ENCODE measurements around the gene PRSS21.

The PRSS21 gene

GRCh38 chr16:2777231-2777902 lies 39.7 kb upstream of the PRSS21 start, which contains the start of gene ELOB:
Gene ELOB, minus strand, starts transcription at chr16:2777280. Its CDS starts 41 bp downstream, at chr16:2777239.
- peak within 1 kb of the TSS; percentile 98 for H3K27ac Mint-ChIP-seq
- H3K9me3 Mint-ChIP-seq, result no peaks in the 10 kb centered on the region
- no peaks in the 10 kb centered on the region for H3K27me3 Mint-ChIP-seq
- peaks cover 56% of the 10 kb centered on the region for H3K36me3 Mint-ChIP-seq (ENCODE audit: low read depth)
- H3K4me1 Mint-ChIP-seq (ENCODE audit: low read depth), result peaks cover 50% of the 10 kb centered on the region
- H3K4me3 Mint-ChIP-seq, result peak within 1 kb of the TSS; percentile 95
- DNase-seq, result peak; percentile 93

- Mint-ChIP-seq H3K36me3 (ENCODE audit: low read depth) (peaks cover 50% of the 10 kb centered on the region), H3K4me3 (peak overlapping the region; percentile 95), H3K9me3 (no peaks in the 10 kb centered on the region), H3K27ac (peak overlapping the region; percentile 98), H3K4me1 (ENCODE audit: low read depth) (peaks cover 44% of the 10 kb centered on the region), H3K27me3 (no peaks in the 10 kb centered on the region)
- no peak for DNase-seq
Observed at GRCh38 chr16:2777903-2778629, 39.0 kb upstream of the PRSS21 start.

GRCh38 chr16:2778630-2778958 lies 38.4 kb upstream of the PRSS21 start:
- Mint-ChIP-seq H3K4me3 (peak overlapping the region; percentile 95), H3K4me1 (ENCODE audit: low read depth) (peaks cover 40% of the 10 kb centered on the region), H3K9me3 (no peaks in the 10 kb centered on the region), H3K36me3 (ENCODE audit: low read depth) (peaks cover 44% of the 10 kb centered on the region), H3K27ac (peak overlapping the region; percentile 98), H3K27me3 (no peaks in the 10 kb centered on the region)
- DNase-seq, result no peak

- H3K27me3 Mint-ChIP-seq, result no peaks in the 10 kb centered on the region
- peak overlapping the region; percentile 95 for H3K4me3 Mint-ChIP-seq
- no peaks in the 10 kb centered on the region for H3K9me3 Mint-ChIP-seq
- DNase-seq, result no peak
- H3K27ac Mint-ChIP-seq, result peak overlapping the region; percentile 98
- H3K36me3 Mint-ChIP-seq (ENCODE audit: low read depth), result peaks cover 37% of the 10 kb centered on the region
- H3K4me1 Mint-ChIP-seq (ENCODE audit: low read depth), result peaks cover 37% of the 10 kb centered on the region
Observed at GRCh38 chr16:2779151-2779920, 37.7 kb upstream of the PRSS21 start.

- peak; percentile 21 for DNase-seq
- peak overlapping the region; percentile 76 for H3K27ac Mint-ChIP-seq
- no peaks in the 10 kb centered on the region for H3K9me3 Mint-ChIP-seq
- H3K36me3 Mint-ChIP-seq (ENCODE audit: low read depth), result peaks cover 28% of the 10 kb centered on the region
- H3K27me3 Mint-ChIP-seq, result no peaks in the 10 kb centered on the region
- H3K4me3 Mint-ChIP-seq, result peak overlapping the region; percentile 25
- H3K4me1 Mint-ChIP-seq (ENCODE audit: low read depth), result peaks cover 33% of the 10 kb centered on the region
Observed at GRCh38 chr16:2779978-2780898, 36.8 kb upstream of the PRSS21 start.

GRCh38 chr16:2782583-2783351 lies 34.3 kb upstream of the PRSS21 start:
- no peak for DNase-seq
- Mint-ChIP-seq H3K27me3 (peaks cover 4% of the 10 kb centered on the region), H3K9me3 (no peaks in the 10 kb centered on the region), H3K4me3 (no peak overlapping the region), H3K27ac (no peak overlapping the region), H3K36me3 (ENCODE audit: low read depth) (peaks cover 10% of the 10 kb centered on the region), H3K4me1 (ENCODE audit: low read depth) (peaks cover 28% of the 10 kb centered on the region)

GRCh38 chr16:2783581-2784357 lies 33.3 kb upstream of the PRSS21 start:
- peaks cover 18% of the 10 kb centered on the region for H3K4me1 Mint-ChIP-seq (ENCODE audit: low read depth)
- H3K36me3 Mint-ChIP-seq (ENCODE audit: low read depth), result no peaks in the 10 kb centered on the region
- peaks cover 5% of the 10 kb centered on the region for H3K27me3 Mint-ChIP-seq
- peak; percentile 29 for DNase-seq
- H3K27ac Mint-ChIP-seq, result no peak overlapping the region
- peak overlapping the region; percentile 37 for H3K4me3 Mint-ChIP-seq
- H3K9me3 Mint-ChIP-seq, result no peaks in the 10 kb centered on the region

- H3K4me1 Mint-ChIP-seq (ENCODE audit: low read depth), result peaks cover 14% of the 10 kb centered on the region
- H3K36me3 Mint-ChIP-seq (ENCODE audit: low read depth), result no peaks in the 10 kb centered on the region
- peaks cover 8% of the 10 kb centered on the region for H3K27me3 Mint-ChIP-seq
- DNase-seq, result no peak
- no peaks in the 10 kb centered on the region for H3K9me3 Mint-ChIP-seq
- peak overlapping the region; percentile 77 for H3K4me3 Mint-ChIP-seq
- peak overlapping the region; percentile 92 for H3K27ac Mint-ChIP-seq
Observed at GRCh38 chr16:2784358-2785100, 32.5 kb upstream of the PRSS21 start.

- Mint-ChIP-seq H3K9me3 (no peaks in the 10 kb centered on the region), H3K27ac (peak overlapping the region; percentile 92), H3K36me3 (ENCODE audit: low read depth) (no peaks in the 10 kb centered on the region), H3K4me3 (peak overlapping the region; percentile 77), H3K4me1 (ENCODE audit: low read depth) (peaks cover 11% of the 10 kb centered on the region), H3K27me3 (peaks cover 12% of the 10 kb centered on the region)
- peak; percentile 78 for DNase-seq
Observed at GRCh38 chr16:2785101-2785991, 31.7 kb upstream of the PRSS21 start.

- no peak for DNase-seq
- H3K4me3 Mint-ChIP-seq, result peak overlapping the region; percentile 61
- H3K4me1 Mint-ChIP-seq (ENCODE audit: low read depth), result peaks cover 11% of the 10 kb centered on the region
- peak overlapping the region; percentile 22 for H3K27ac Mint-ChIP-seq
- no peaks in the 10 kb centered on the region for H3K9me3 Mint-ChIP-seq
- peaks cover 13% of the 10 kb centered on the region for H3K27me3 Mint-ChIP-seq
- H3K36me3 Mint-ChIP-seq (ENCODE audit: low read depth), result no peaks in the 10 kb centered on the region
Observed at GRCh38 chr16:2786061-2786825, 30.8 kb upstream of the PRSS21 start.

- H3K27ac Mint-ChIP-seq, result no peak overlapping the region
- DNase-seq, result no peak
- no peak overlapping the region for H3K4me3 Mint-ChIP-seq
- peaks cover 16% of the 10 kb centered on the region for H3K27me3 Mint-ChIP-seq
- peaks cover 11% of the 10 kb centered on the region for H3K4me1 Mint-ChIP-seq (ENCODE audit: low read depth)
- no peaks in the 10 kb centered on the region for H3K36me3 Mint-ChIP-seq (ENCODE audit: low read depth)
- no peaks in the 10 kb centered on the region for H3K9me3 Mint-ChIP-seq
Observed at GRCh38 chr16:2786826-2787151, 30.2 kb upstream of the PRSS21 start.

Measured in activated T-cell treated with anti-CD3 and anti-CD28 coated beads, Interleukin-2, amount 50 U/mL, for 24 hours (primary cell).